Measurements from ENCODE around the gene GNA12.

GRCh38 chr7:2775376-2775775 lies 68.7 kb downstream of the GNA12 start:
- TF ChIP-seq POLR2A (IDR thresholded peaks at IDR 0.05; ENCODE audit: low read depth, low read length) (no peak), SPI1 (IDR thresholded peaks at IDR 0.05; ENCODE audit: low read depth, low read length) (no peak), POLR2AphosphoS5 (IDR thresholded peaks at IDR 0.05; ENCODE audit: low read depth, low read length) (no peak)

All from GM12891 (cell line).